Activated CD4-positive, alpha-beta T cell treated with anti-CD3 and anti-CD28 coated beads, Interleukin-2, amount 50 U/mL, for 24 hours (primary cell): ENCODE measurements around the gene CROCC.
"Not testable (repeated sequence)": the region's sequence is repeated elsewhere in the genome, so short reads cannot be mapped to it uniquely, and the experiment has no call there.

Source experiments
- DNase-seq, 2 donors: peaks; one replicate each; pipeline ENCODE4 v3.0.0-alpha.2; 2020; ENCODE audit warnings: low read depth in 1 of 2, low spot score in 1 of 2

CROCC gene

GRCh38 chr1:16931206-16931934, 9.6 kb downstream of the CROCC start:
- DNase-seq: not testable (repeated sequence)

GRCh38 chr1:16933945-16934344, 12.2 kb downstream of the CROCC start:
- not testable (repeated sequence) for DNase-seq

- not testable (repeated sequence) for DNase-seq
These were observed 14.8 kb downstream of the CROCC start for GRCh38 chr1:16936580-16936979.

- DNase-seq: no peak
These were observed 16.9 kb downstream of the CROCC start for GRCh38 chr1:16938351-16939321.

- not testable (repeated sequence) for DNase-seq
These were observed 17.9 kb downstream of the CROCC start for GRCh38 chr1:16939386-16940180.

- DNase-seq: no peak
These were observed 22.3 kb downstream of the CROCC start for GRCh38 chr1:16944038-16944437.

- not testable (repeated sequence) for DNase-seq
These were observed 23.8 kb downstream of the CROCC start for GRCh38 chr1:16945512-16945911.

GRCh38 chr1:16946185-16946584, 24.5 kb downstream of the CROCC start:
- DNase-seq: not testable (repeated sequence)

GRCh38 chr1:16946646-16947045, 24.9 kb downstream of the CROCC start:
- no peak for DNase-seq

GRCh38 chr1:16948282-16948891, 26.7 kb downstream of the CROCC start:
- not testable (repeated sequence) for DNase-seq

- DNase-seq: not testable (repeated sequence)
These were observed 27.3 kb downstream of the CROCC start for GRCh38 chr1:16949026-16949425.

GRCh38 chr1:16952376-16952775, 30.6 kb downstream of the CROCC start:
- not testable (repeated sequence) for DNase-seq

DNA sequence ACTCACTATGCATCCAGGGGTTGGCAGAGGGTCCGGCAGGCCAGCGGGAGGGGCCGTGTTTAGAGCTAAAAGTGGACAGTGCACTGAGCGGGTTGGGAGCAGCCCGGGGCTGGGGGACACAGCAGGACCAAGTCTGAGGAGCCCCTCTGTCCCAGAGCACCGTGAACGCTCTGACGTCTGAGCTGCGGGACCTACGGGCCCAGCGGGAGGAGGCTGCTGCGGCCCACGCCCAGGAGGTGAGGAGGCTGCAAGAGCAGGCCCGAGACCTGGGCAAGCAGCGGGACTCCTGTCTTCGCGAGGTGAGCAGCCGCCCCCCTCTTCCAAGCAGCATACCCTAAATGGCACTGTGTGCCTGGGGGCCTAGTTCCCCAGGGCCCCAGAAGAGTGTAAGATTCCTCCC, 32.8 kb downstream of the CROCC start:
- DNase-seq: no peak

DNA sequence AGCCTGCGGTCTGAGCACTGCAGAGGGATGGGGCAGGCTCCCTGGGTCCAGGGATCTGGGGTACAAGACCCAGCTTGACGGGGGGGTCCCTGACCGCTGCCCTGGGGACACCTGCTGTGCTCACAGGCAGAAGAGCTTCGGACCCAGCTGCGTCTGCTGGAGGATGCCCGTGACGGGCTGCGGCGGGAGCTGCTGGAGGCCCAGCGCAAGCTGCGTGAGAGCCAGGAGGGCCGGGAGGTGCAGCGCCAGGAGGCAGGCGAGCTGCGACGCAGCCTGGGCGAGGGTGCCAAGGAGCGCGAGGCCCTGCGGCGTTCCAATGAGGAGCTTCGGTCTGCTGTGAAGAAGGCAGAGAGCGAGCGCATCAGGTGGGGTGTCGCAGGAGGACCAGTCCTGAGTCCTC, 33.5 kb downstream of the CROCC start:
- DNase-seq: no peak

DNA sequence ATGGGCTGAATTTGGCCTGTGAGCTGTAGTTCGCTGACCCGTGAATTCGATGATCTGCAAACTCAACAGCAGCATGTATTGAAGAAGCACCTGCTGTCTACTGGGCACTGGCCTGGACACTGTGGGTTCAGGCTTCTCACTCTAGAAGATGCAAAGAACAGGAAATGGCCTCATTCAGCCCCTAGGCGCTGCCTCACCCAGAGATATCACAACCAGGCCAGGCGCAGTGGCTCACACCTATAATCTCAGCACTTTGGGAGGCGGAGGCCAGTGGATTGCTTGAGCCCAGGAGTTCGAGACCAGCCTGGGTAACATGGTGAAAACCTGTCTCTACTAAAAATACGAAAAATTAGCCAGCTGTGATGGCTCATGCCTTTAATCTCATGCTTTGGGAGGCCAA, 35.0 kb downstream of the CROCC start:
- DNase-seq: no peak

- no peak for DNase-seq
These were observed 36.0 kb downstream of the CROCC start for GRCh38 chr1:16957731-16958130.

DNA sequence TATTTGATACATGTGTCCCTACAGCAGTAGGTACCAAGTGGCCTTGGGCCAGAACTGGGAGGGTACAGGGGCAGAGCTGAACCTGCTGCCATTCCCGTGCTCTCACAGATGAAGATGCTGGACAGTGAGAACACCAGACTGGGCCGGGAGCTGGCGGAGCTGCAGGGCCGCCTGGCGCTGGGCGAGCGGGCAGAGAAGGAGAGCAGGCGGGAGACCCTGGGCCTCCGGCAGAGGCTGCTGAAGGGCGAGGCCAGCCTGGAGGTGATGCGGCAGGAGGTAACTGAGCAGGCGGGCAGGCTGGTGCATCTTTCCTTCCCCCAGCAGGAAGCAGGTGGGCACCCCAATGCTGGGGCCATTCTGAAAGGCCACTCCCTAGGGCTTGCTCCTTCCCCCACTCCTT, 36.7 kb downstream of the CROCC start:
- no peak for DNase-seq

DNA sequence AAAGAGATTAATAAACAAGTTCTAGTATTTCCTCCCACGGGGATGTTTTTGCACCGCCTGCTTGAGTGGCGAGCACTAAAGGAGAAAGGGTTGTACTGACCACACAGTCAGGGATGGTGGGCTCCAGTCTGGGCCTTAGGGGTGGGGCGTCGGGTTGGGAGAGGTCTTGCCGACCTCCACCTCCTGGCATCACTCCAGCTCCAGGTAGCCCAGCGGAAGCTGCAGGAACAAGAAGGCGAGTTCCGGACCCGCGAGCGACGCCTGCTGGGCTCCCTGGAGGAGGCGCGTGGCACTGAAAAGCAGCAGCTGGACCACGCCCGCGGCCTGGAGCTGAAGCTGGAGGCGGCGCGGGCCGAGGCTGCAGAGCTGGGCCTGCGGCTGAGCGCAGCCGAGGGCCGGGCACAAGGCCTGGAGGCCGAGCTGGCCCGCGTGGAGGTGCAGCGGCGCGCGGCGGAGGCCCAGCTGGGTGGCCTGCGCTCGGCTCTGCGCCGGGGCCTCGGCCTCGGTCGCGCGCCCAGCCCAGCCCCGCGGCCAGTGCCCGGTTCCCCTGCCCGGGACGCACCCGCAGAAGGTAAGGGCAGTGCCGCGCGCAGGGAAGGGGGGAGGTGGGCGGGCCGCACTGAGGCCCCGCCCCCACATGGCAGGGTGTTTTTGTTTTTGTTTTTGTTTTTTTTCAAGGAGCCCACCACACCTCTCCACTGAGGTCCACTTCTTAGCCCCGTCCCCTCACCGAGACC, 39.0 kb downstream of the CROCC start:
- DNase-seq: peak; percentile 56 to 69

GRCh38 chr1:16961297-16962133, 39.8 kb downstream of the CROCC start:
- DNase-seq: no peak
